GM12801 (cell line): Measurements from ENCODE around the gene CNNM4.

Source experiments
- TF ChIP-seq, protein P1 (sequence below): IDR thresholded peaks from one replicate; pipeline ENCODE4 v1.5.1; 2011; ENCODE audit warnings: control low read depth; ENCODE audit not compliant: insufficient read length; ENCODE audit errors: extremely low read depth

Gene CNNM4

DNA sequence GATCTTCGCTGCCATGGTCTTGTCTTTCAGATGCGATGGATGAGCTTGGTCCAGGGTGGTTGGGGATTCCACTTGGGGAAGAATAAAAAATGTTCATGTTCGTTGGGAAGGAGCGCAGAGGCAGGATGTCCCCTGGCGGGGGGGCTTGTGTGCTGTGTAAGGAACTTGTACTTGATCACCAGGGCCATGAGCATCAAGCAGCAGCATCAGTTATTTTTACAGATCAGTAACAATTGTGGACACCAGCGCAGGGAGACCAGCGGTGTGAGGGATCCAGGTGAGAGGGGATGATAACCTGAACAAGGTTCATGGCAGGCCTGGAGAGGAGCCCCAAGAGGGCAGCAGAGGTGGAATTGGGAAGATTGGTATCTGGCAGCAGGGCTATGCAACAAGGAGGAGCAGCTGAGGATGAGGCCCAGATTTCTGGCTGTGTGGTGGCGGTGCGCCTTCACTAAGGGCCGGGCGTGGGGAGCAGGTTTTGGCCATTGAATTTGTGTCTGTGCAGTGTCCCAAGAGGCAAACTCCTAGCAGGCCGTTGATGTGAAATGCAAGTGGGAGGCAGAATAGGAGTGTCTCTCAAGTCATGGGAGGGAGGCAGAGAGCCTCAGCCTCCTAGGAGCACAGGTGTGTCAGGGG is 59.3 kb downstream of the CNNM4 start:
- TF ChIP-seq, protein P1, sequence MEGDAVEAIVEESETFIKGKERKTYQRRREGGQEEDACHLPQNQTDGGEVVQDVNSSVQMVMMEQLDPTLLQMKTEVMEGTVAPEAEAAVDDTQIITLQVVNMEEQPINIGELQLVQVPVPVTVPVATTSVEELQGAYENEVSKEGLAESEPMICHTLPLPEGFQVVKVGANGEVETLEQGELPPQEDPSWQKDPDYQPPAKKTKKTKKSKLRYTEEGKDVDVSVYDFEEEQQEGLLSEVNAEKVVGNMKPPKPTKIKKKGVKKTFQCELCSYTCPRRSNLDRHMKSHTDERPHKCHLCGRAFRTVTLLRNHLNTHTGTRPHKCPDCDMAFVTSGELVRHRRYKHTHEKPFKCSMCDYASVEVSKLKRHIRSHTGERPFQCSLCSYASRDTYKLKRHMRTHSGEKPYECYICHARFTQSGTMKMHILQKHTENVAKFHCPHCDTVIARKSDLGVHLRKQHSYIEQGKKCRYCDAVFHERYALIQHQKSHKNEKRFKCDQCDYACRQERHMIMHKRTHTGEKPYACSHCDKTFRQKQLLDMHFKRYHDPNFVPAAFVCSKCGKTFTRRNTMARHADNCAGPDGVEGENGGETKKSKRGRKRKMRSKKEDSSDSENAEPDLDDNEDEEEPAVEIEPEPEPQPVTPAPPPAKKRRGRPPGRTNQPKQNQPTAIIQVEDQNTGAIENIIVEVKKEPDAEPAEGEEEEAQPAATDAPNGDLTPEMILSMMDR = no peak

DNA sequence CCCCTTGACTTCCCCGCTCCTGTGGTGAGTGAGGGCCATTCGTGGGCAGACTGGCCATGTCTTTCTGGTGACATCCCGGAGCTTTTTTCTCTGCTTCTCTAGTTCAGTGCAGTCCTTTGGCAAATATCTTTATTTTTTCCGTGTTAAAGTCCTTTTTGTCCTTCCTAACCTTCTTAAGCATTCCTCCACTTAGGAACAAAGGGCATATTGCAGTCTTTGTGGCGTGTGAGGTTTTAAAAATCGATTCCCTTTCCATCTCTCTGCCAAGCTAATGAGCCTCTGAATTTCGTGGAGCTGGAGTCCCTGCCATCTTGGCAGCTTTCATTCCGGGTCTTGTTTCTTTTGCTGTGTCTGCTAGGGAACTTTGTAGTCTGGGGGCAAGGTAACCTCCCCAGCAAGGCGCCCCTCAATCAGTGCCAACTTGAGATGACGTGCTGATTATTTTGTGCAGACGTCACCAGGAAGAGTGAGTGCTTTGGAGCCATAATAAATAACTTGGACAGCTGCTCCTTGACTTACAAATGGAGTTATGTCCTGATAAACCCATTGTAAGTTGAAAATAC is 60.5 kb downstream of the CNNM4 start:
- TF ChIP-seq, protein P1 = no peak

DNA sequence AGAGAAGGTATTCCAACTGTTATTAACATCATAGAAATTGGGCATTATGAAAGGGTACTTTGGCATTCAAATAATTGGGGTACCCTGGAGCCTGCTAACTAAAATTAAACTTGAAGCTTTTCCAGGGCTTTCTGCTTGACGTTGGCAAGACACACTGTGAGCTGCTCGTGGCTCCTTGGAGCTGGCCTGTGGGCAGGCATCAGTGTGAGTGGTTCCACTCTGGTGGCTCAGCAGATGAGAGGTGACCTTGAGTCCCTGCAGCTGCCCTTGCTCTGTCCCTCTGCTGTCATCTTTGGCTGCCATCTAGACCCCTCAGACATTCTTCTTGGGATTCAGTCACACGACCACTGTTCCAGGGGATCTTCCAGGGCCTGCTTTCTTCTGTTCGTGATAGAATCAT is 62.1 kb downstream of the CNNM4 start:
- TF ChIP-seq, protein P1 = no peak

DNA sequence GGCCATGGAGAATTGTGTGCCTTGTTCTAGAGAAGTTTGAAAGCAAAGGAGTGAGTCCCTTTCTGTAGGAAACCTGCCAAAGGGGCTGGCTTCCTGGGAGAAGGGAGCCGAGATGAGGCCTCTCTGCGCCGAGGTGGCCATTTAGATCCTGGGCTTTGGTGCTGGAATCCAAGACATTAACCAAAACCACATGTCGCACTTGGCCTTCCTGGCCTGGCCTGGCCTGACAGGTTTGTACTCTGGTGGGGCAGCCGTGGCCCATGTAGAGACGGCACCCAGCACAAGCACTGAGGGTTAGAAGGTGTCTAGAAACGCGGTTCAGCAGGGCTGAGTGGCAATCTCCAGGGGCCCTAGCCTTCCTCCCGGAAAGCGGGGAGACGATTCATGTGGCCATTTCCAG is 62.5 kb downstream of the CNNM4 start:
- TF ChIP-seq, protein P1 = no peak

DNA sequence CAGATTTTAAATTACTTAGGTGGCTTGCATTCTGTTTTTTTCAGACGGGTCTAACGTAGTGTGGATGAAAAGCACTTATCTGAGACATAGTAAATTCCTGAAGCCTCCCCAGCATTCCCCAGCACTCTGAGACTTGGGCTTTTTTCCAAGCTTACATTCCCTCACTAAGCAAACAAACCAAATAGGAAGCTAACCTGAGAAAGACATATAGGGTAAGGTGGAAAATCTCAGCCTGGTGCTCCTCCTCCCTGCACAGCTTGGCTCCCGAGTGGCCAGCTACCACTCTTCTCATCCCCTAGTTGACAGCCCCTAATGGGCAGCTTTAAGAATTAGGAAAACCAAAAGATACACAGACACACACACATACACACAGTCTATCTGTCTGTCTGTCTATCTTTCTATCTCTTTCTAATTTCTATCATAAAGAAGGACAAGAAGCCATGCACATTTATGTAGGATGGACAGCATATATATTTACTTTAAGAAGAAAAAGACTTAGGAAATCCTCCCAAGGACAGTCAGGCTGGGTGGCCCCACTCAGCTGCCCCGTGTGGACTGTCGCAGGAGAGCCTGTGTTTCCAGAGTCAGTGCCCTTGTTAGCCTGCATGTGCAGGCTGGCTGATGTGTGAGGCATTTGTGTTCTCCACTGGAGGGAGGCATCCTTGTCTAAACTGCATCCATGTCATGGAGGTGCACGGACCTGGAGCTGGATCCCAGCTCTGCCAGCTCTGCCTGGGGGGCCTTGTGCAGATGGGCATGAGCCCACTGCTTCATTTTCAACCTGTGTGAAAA is 63.6 kb downstream of the CNNM4 start:
- TF ChIP-seq, protein P1 = no peak

DNA sequence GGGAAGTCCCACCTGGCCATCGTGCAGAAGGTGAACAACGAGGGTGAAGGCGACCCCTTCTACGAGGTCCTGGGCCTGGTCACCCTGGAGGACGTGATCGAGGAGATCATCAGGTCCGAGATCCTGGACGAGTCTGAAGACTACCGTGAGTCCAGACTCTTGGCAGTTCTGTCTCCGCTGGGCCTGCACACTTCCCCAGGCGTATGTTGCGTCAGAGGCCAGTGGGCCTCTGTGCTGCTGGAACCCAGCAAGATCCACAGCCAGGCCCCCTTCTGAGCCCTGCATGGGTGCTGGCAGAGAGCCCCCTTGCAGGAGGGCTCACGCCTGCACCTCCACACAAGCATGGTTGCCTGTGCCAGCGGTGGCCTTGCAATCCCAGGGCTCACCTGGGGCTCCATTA is 64.4 kb downstream of the CNNM4 start:
- TF ChIP-seq, protein P1 = no peak

DNA sequence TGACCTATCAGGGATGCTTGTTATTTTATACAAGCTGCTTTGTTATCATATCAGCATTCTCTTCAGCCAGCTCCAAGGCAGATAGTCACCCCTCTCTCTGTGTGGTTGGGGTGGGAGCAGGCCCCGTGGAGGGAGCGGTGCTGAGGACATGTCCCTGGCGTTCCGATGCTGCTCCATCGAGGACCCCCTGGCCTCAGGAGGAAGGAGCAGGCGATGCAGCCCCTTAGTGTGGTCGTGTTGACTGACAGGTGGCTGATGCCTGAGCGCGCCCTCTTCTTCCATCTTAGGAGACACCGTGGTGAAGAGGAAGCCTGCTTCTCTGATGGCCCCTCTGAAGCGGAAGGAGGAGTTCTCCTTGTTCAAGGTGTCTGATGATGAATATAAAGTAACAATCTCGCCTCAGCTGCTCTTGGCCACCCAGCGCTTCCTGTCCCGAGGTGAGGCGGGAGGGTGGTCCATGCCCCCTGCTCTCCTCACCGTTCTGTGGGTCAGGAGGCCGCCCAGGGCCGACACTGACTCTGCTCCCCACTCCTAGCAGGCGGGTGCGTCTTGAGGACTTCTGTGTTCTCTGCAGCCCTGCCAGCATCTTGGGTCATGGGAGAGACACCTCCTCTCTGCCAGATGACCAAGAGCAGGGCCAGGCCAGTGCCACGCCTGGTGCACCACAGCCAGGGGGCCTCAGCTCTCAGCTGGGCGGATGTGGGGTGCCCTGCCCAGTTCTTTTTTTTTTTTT is 66.0 kb downstream of the CNNM4 start:
- TF ChIP-seq, protein P1 = no peak
